GM23248 (cell line): ENCODE results near the gene MPHOSPH8.

Source experiments
- EZH2 ChIP-seq: fragments of 200-600 bp; sonication (generic); IDR thresholded peaks from 2 replicates; pipeline ENCODE4 v1.6.1; 2018; ENCODE audit warnings: antibody characterized with exemption, mild to moderate bottlenecking; ENCODE audit not compliant: insufficient read depth, poor library complexity, severe bottlenecking
- EZH2phosphoT487 ChIP-seq: fragments of 200-600 bp; sonication (generic); IDR thresholded peaks from 2 replicates; pipeline ENCODE4 v1.6.1; 2018; ENCODE audit warnings: antibody characterized with exemption, moderate library complexity, mild to moderate bottlenecking, low read depth; ENCODE audit not compliant: insufficient read depth

- TF ChIP-seq EZH2 (no peak), EZH2phosphoT487 (no peak)
Measured at GRCh38 chr13:19601749-19602725, 31.4 kb upstream of the MPHOSPH8 start.
